ENCODE results near the gene SNX18. TPM values are rescaled to one million over a fixed set of nuclear protein-coding genes. Genes with fewer than 3 reads are reported as not detected.

The SNX18 gene
- total and polyA plus RNA-seq, 10 of the 15 experiments (the other 5 are each of a cell fraction or from before 2014, with no cell fraction given), result 0.27 to 1.7 (median 0.47) TPM

- Histone ChIP-seq H3K27me3 (replicated peaks in 1 of 2; ENCODE audit: control insufficient read depth in 2 of 2, insufficient read depth in 2 of 2, low read length in 1 of 2) (no peaks in the 10 kb centered on the region; a peak in 1 of 4 replicates), H3K4me3 (no peak overlapping the region), H3K27ac (ENCODE audit: control insufficient read depth, insufficient read depth) (no peak overlapping the region), H4K20me1 (ENCODE audit: control insufficient read depth, insufficient read depth) (no peaks in the 10 kb centered on the region), H2AFZ (ENCODE audit: control insufficient read depth, low read depth, low read length) (no peak overlapping the region), H3K4me1 (ENCODE audit: control insufficient read depth, insufficient read depth, low read length) (no peaks in the 10 kb centered on the region), H3K9me3 (replicated peaks; ENCODE audit: control insufficient read depth, insufficient read depth, low read length) (no peaks in the 10 kb centered on the region; the same call in 2 of the 3 replicates), H3K36me3 (ENCODE audit: control insufficient read depth in 2 of 2, insufficient read depth in 2 of 2, low read length in 1 of 2) (no peaks in the 10 kb centered on the region), H3K9ac (ENCODE audit: control insufficient read depth, insufficient read depth, low read length) (no peak overlapping the region), H3K4me2 (ENCODE audit: control insufficient read depth, insufficient read depth) (no peak overlapping the region), H3K79me2 (ENCODE audit: control insufficient read depth, insufficient read depth, low read length) (no peaks in the 10 kb centered on the region)
- DNase-seq (ENCODE audit: low read depth, low spot score) (no peak), FAIRE-seq (no peak), ATAC-seq (no peak)
- 34% methylated on average over 3 of the region's 3 CpGs for WGBS (ENCODE audit: insufficient coverage, insufficient replicate concordance, low lambda C conversion rate, missing lambda C conversion rate)
- ChIA-PET CTCF (no interaction called here), SMC1A (ENCODE audit: uncharacterized antibody, unreplicated experiment) (interaction anchor here (0.6 kb wide), 1 partner anchor 125 kb away, joined by 5 read pairs; no protein-coding TSS in a partner anchor), RAD21 (ENCODE audit: unreplicated experiment) (no interaction called here), POLR2A (no interaction called here)
- no TSS peak for BruUV-seq (replicated peaks)
- TF ChIP-seq CREB1 (IDR thresholded peaks at IDR 0.05; ENCODE audit: low read depth) (no peak), ZNF207 (IDR thresholded peaks at IDR 0.05; ENCODE audit: borderline replicate concordance) (no peak), ZBED1 (IDR thresholded peaks at IDR 0.05; ENCODE audit: borderline replicate concordance) (no peak), RAD21 (IDR thresholded peaks at IDR 0.05; ENCODE audit: insufficient read depth, low read depth, low read length) (no peak), FOXM1 (IDR thresholded peaks at IDR 0.05; ENCODE audit: low read depth, low read length) (no peak), TCF7 (IDR thresholded peaks at IDR 0.05; ENCODE audit: borderline replicate concordance) (no peak), NFYA (IDR thresholded peaks at IDR 0.05; ENCODE audit: borderline replicate concordance, low read depth, low read length) (no peak), EZH2 (IDR thresholded peaks at IDR 0.05; ENCODE audit: borderline replicate concordance, control insufficient read depth, low read depth, low read length) (no peak), ZBTB4 (CRISPR knock-in tag; IDR thresholded peaks at IDR 0.05) (no peak), NR2C2 (IDR thresholded peaks at IDR 0.05; ENCODE audit: borderline replicate concordance, control insufficient read depth, insufficient read length, low read depth) (no peak), RUNX3 (IDR thresholded peaks at IDR 0.05; ENCODE audit: low read length) (no peak), SMAD5 (IDR thresholded peaks at IDR 0.05; ENCODE audit: low read depth) (no peak)
- in situ Hi-C loops (cut with MboI) (no loop called here), intact Hi-C loops (cut with micrococcal nuclease; ENCODE audit: unreplicated experiment) (no loop called here)
Measured at GRCh38 chr5:54556141-54556540, 38.6 kb downstream of the SNX18 start.
